ENCODE results near the gene CDKN2A.

DNA sequence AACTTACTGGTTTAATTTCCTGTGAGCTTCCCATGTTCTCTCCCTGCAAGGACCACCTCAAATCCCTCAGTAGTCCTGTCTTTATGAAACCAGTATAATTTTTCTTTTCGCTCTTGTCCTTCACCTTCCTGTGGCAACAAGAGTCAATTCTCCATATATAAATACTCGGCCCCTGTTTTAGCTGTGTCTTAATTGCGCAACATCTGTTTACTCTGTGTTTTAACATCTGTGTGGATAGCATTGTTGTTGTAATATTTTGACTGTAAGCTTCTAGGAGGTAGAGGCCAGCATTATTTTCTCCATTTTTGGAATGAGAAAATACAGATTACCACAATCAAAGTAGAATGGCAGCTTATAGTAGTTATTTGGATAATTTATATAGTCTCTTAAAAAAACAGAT lies 45.1 kb upstream of the CDKN2A start:
- no peak for TF ChIP-seq EZH2 (IDR thresholded peaks at IDR 0.05; ENCODE audit: low read length)
- TF ChIP-seq, protein P1, sequence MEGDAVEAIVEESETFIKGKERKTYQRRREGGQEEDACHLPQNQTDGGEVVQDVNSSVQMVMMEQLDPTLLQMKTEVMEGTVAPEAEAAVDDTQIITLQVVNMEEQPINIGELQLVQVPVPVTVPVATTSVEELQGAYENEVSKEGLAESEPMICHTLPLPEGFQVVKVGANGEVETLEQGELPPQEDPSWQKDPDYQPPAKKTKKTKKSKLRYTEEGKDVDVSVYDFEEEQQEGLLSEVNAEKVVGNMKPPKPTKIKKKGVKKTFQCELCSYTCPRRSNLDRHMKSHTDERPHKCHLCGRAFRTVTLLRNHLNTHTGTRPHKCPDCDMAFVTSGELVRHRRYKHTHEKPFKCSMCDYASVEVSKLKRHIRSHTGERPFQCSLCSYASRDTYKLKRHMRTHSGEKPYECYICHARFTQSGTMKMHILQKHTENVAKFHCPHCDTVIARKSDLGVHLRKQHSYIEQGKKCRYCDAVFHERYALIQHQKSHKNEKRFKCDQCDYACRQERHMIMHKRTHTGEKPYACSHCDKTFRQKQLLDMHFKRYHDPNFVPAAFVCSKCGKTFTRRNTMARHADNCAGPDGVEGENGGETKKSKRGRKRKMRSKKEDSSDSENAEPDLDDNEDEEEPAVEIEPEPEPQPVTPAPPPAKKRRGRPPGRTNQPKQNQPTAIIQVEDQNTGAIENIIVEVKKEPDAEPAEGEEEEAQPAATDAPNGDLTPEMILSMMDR (optimal IDR thresholded peaks at IDR 0.05 in 1 of 3, IDR thresholded peaks at IDR 0.05 in 1 of 3, conservative IDR thresholded peaks at IDR 0.05 in 1 of 3; ENCODE audit: extremely low read depth in 1 of 3, insufficient read depth in 2 of 3, low read length in 3 of 3), result no peak
